LHCN-M2 (cell line): ENCODE data around the gene NECAP2. TPM values are rescaled to one million over a fixed set of nuclear protein-coding genes. Genes with fewer than 3 reads are reported as not detected.
A peak's percentile ranks its signal among the peaks of the same experiment; 100 is the strongest.
"Not testable (repeated sequence)": the region's sequence is repeated elsewhere in the genome, so short reads cannot be mapped to it uniquely, and the experiment has no call there.

ENCODE experiments used
- DNase-seq: peaks from one replicate; pipeline ENCODE4 v3.0.0-alpha.2; 2012; ENCODE audit warnings: low read depth
- total RNA-seq: library from RNA; depleted of rRNA; stranded (reverse); fragments of >200 nt; gene quantifications from 2 replicates; pipeline ENCODE4 v1.2.3, GENCODE V29; 2014

NECAP2 gene
- total RNA-seq, 1 experiment from 2014 or later = 52.4 TPM

DNA sequence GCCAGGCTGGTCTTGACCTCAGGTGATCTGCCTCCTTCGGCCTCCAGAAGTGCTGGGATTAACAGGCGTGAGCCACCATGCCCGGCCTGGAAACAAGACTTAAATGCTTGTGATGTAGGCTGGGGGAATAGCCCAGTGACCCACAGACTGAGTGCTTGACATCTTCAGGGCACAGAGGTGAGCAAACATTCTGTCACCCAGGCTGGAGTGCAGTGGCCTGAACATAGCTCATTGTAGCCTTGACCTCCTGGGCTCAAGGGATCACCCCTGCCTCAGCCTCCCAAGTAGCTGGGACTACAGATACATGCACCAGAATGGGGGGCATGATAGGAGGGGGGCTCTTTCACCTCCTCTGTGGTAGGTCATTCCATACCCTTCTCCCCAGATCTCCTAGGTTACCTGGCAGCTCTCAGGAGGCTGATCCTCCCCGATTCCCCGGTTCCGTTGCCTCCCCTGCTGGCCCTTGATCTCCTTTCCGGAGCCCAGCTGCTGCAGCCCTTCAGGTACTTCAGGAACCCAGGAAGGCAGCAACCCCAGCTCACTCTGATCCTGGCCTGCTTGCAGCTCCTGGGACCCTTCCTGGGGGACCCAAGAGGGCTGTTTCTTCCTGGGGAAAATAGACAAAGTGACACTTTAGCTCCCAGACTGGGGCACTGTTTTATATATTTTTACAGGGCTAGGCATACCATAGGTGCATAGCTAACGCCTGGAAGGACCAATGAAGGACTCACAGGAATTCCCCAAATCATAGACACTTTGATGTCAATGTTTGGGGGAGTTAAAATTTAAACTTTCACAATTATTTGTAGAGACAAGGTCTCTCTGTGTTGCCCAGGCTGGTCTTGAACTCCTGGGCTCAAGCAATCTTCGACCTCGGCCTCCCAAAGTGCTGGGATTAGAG, 15.1 kb upstream of the NECAP2 start:
- no peak for DNase-seq

DNA sequence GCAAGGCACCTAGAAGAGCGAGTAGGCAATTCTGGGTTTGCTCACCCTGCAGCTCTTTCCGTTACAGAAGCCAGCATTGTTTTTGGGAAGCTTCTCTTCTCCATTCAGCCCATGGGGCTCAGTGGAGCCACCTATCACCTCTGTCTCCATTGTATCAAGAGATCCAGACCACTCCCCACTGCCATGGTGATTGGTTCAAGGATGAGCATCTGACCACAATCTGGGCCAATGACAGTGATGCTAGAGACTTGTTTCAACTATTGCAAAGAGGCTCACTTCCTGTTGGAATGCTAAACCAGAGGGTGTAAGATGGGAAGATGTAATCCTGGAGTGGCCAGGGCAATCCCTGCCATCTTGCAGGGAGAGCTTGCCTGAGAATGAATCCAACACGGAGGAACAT, 9.9 kb upstream of the NECAP2 start:
- peak; percentile 22 for DNase-seq

DNA sequence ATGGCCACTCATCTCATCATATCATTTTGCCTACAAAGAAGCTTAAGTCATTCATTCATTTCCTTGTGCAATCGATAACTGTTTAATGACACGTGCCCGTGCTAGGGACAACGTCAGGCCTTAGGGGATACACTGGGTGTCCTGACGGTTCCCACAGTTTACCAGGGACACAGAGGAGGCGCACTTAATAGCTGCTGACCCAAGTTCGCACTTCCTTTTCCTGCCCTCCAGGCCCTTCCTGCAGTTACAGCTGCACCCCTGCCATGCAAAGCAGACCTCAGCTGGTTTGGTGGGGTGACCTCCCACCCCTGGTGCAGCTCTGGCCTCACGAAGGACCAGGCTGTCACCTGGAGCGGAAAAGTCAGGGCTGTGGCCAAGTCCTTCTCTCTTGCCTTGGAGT, 7.5 kb upstream of the NECAP2 start:
- no peak for DNase-seq

GRCh38 chr1:16434007-16434406, 6.5 kb upstream of the NECAP2 start:
- DNase-seq = no peak

DNA sequence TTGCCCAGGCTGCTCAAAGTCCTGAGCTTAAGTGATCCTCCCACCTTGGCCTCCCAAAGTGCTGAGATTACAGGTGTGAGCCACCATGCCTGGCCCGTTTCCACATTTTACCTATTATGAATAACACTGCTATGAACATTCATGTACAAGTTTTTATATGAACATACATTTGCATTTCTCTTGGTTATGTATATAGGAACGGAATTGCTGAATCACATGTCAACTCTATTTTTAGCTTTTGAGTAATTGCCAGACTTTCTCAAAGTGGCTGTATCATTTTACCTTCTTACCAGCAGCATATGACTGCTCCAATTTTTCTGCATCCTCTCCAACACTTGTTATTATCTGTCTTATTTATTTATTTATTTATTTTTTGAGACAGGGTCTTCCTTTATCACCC, 6.0 kb upstream of the NECAP2 start:
- peak; percentile 9 for DNase-seq

DNA sequence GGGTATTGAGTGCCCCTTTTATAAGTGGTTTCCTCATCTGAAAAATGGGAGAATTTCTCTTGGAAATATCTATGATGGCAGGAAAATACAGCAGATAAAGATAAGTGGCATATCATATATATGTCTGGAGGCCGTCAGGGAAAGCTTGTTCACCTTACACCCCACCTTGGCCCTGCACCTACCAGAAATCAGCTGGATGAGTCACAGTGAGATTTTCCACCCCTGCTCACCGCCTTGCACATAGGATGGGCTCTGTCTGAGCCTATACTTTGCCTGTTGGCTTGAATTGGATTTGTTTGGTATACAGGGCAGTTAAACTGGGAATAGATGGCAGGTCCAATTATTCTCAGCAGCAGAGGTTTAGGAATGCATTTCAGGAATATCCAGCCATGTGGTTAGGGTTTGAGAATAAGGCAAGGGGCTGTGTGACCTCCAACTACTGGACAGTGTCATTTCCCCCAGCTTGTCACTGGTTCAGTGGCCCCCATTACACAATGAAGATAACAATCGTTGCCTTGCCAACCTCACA, 3.5 kb upstream of the NECAP2 start, which contains the start of gene SPATA21:
Gene SPATA21 (minus strand): TSS at position 479 of the 529 bp plus-strand sequence. CDS start 6,053 bp downstream, outside the sequence.
- no peak for DNase-seq

DNA sequence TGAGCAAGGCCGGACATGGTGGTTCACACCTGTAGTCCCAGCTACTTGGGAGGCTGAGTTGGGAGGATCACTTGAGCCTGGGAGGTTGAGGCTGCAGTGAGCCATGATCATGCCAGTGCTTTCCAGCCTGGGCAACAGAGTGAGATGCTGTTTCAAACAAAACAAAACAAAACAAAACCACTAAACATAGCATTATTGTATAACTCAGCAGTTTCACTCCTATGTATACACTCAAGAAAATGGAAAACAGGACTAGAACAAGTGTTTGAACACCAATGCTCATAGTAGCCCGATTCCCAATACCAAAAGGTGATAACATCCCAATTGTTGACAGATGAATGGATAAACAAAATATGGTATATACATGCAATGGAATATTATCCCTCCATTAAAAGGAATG, 2.0 kb upstream of the NECAP2 start:
- no peak for DNase-seq

- DNase-seq = no peak
Measured at GRCh38 chr1:16438924-16439323, 1.6 kb upstream of the NECAP2 start.

- peak; percentile 16 for DNase-seq
Measured at GRCh38 chr1:16440131-16440469, 424 bp upstream of the NECAP2 start.

- DNase-seq = no peak
Measured at GRCh38 chr1:16441282-16441665, 750 bp downstream of the NECAP2 start.

GRCh38 chr1:16442265-16442664, 1.7 kb downstream of the NECAP2 start:
- DNase-seq = no peak

DNA sequence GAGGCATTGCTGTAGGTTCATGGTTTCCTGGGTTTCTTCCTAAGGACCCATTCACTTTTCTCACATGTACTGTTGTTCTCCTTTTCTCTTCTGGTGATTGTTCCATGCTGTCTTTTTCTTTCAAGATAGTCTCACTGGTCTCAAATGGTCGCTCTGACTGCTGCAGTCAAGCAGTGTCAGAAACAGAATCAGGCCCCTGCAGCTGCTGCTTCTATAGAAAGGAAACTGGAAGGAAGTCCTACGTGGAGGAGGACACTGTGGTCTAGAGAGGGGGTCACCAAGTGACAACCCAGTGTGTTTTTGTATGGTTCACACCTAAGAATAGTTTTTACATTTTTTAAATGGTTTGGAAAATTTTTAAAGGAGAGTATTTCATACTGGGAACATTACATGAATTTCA, 2.4 kb downstream of the NECAP2 start:
- no peak for DNase-seq

DNA sequence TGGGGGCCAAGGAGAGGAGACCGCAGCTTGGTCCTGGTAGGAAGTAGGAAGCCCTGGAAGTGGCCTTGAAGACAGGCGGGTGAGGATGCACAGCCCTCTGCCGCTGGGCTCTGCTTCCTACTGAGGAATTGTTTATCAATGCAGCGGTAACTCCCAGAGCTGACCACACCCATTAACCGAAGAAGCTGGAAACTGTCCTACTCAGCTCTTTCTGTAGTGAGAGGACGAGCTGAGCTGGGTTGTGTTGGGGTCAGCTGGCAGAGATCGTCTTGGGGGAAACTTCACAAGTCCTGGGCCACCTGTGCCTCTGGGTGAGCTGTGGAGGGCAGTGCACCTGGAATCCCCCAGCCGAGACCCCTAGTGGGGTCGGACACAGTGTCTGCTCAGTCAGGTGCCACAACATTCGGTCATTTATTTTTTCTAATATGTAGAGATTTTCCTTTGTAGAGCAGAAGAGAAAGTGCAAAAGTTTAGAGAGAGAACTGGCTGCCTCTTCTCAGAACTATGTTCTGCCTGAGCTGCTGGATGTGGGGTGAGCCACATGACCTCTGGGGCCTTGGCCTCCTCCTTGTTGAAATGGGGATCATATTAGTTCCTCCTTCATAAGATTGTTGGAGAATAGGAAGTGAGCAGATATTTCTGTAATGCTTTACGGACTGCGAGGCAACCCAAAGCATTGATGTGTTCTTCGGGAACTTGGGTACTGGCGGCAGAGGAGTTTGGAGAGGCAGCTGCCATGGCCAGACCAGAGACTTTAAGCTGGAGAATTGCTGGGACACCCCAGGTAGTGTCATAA, 3.6 kb downstream of the NECAP2 start:
- no peak for DNase-seq

DNA sequence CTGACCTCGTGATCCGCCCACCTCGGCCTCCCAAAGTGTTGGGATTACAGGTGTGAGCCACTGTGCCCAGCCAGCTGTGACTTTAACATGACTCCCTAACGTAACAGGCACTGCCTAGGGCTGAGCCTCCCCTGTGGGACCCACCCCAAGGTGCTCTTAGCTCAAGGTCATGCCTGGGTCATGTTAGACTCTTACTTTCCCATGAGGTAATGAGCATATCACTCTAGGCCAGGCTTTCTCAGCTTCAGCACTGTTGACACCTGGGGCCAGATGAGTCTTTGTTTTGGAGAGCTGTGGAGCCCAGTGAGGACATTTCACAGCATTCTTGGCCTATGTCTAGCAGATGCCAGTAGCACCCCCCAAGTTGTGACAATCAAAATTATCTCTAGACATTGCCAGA, 4.5 kb downstream of the NECAP2 start:
- DNase-seq = no peak

GRCh38 chr1:16446116-16446515, 5.6 kb downstream of the NECAP2 start:
- DNase-seq = no peak

- DNase-seq = no peak
Measured at GRCh38 chr1:16447641-16448040, 7.1 kb downstream of the NECAP2 start.

DNA sequence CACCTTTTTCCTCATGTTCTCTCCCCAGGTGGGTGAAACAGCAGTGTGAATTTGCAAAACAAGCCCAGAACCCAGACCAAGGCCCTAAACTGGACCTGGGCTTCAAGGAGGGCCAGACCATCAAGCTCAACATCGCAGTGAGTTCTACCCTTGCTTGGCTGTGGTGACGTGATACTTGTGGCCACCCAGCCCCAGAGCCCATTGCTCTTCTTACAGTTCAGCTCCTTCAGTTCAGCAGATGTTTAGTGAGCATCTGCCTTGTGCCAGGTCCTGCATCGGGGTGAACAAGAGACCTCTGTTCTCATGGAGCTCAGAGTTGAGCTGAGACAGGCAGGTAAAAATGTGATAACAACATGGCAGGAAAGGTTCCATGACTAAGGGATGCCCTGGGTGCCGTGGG, 8.5 kb downstream of the NECAP2 start:
- no peak for DNase-seq

DNA sequence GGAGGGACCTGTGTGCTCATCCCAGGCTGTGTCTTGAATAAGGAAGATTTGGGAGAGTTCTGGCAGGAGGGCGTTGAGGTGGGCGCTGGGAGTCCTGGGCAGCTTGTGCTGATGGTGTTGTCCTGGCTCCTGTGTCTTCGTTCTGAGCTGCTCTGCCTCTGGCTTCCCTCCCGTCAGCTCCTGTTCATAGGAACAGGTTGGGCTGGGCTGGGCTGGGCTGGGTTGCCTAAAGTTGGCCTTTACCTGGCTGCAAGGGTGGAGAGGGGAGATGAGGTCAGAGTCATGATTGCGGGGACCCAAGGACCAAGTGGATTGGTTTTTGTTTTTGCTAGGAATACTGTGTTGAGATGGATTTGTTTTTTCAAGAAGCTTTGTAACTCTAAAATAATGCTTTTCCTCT, 9.1 kb downstream of the NECAP2 start:
- DNase-seq = no peak

GRCh38 chr1:16450863-16451481, 10.4 kb downstream of the NECAP2 start:
- no peak for DNase-seq

DNA sequence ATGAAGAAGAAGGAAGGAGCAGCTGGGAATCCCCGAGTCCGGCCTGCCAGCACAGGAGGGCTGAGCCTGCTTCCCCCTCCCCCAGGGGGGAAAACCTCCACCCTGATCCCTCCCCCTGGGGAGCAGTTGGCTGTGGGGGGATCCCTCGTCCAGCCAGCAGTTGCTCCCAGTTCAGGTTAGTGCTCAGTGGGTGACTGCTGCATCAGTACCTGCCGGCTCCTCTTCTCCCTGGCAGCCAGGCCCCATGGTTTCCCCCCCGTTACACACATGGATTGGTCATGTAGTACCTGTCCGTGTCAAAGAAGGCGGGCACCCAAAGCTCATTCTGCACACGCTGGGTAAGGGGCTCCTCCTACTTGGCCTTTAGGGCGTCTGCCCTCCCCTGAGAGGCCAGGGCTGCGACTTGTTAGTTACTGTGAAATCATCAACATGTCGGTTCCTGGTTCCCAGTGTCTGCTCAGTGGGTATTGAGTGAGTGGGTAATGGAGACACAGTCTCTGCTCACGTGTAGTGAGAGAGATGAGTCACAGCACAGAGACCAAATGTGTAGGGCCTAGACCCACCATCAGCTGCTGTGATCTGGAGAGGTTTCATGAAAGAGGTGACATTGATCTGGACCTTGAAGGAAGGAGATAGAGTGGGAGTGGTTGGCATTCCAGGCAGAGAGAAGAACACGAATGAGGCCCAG, 11.5 kb downstream of the NECAP2 start:
- no peak for DNase-seq

- DNase-seq = not testable (repeated sequence)
Measured at GRCh38 chr1:16454909-16455308, 14.4 kb downstream of the NECAP2 start.
